H9 (cell line): ENCODE measurements around the gene TBC1D7. TPM values are rescaled to one million over a fixed set of nuclear protein-coding genes. Genes with fewer than 3 reads are reported as not detected.

ENCODE experiments used
- DNase-seq: peaks from one replicate; pipeline ENCODE4 v3.0.0-alpha.2; 2017
- H2AFZ ChIP-seq: one replicate; pipeline ENCODE4 v1.6.1; 2013; ENCODE audit warnings: mild to moderate bottlenecking, low read length, control low read depth, moderate library complexity
- H2AK5ac ChIP-seq: 2 replicates; pipeline ENCODE4 v1.6.1; 2013; ENCODE audit warnings: low read length, control low read depth, mixed read lengths; ENCODE audit not compliant: insufficient read length
- H2BK120ac ChIP-seq: one replicate; pipeline ENCODE4 v1.6.1; 2013; ENCODE audit warnings: low read depth, mild to moderate bottlenecking, low read length, control low read depth, inconsistent platforms; ENCODE audit not compliant: poor library complexity, severe bottlenecking
- H2BK12ac ChIP-seq: 2 replicates; pipeline ENCODE4 v1.6.1; 2013; ENCODE audit warnings: low read length, control low read depth, mixed read lengths, low read depth; ENCODE audit not compliant: insufficient read length
- H2BK15ac ChIP-seq: 2 replicates; pipeline ENCODE4 v1.6.1; 2013; ENCODE audit warnings: low read depth, low read length, control low read depth
- H2BK20ac ChIP-seq: one replicate; pipeline ENCODE4 v1.6.1; 2013; ENCODE audit warnings: low read depth, mild to moderate bottlenecking, low read length, control low read depth, inconsistent platforms; ENCODE audit not compliant: poor library complexity, severe bottlenecking
- H2BK5ac ChIP-seq: 2 replicates; pipeline ENCODE4 v1.6.1; 2013; ENCODE audit warnings: low read length, control low read depth, mixed read lengths; ENCODE audit not compliant: insufficient read length
- H3K14ac ChIP-seq: 2 replicates; pipeline ENCODE4 v1.6.1; 2013; ENCODE audit warnings: low read length, control low read depth; ENCODE audit not compliant: insufficient read depth
- H3K18ac ChIP-seq: 2 replicates; pipeline ENCODE4 v1.6.1; 2013; ENCODE audit warnings: low read depth, mild to moderate bottlenecking, mixed read lengths, low read length, control low read depth; ENCODE audit not compliant: insufficient read length
- H3K23ac ChIP-seq: 2 replicates; pipeline ENCODE4 v1.6.1; 2013; ENCODE audit warnings: low read length, control low read depth, mixed read lengths, low read depth; ENCODE audit not compliant: insufficient read length
- H3K23me2 ChIP-seq: 2 replicates; pipeline ENCODE4 v1.6.1; 2013; ENCODE audit warnings: low read depth, mild to moderate bottlenecking, mixed read lengths, low read length, control low read depth; ENCODE audit not compliant: insufficient read length, poor library complexity, severe bottlenecking
- H3K27ac ChIP-seq: 2 replicates; pipeline ENCODE4 v1.5.1; 2013; ENCODE audit warnings: low read length, control low read depth, mixed read lengths, low read depth; ENCODE audit not compliant: insufficient read length
- H3K27me3 ChIP-seq: 2 replicates; pipeline ENCODE4 v1.6.1; 2013; ENCODE audit warnings: low read length, control low read depth, inconsistent platforms; ENCODE audit not compliant: insufficient read depth
- H3K4ac ChIP-seq: 2 replicates; pipeline ENCODE4 v1.6.1; 2013; ENCODE audit warnings: low read depth, mild to moderate bottlenecking, control low read depth, inconsistent platforms, low read length, moderate library complexity
- H3K4me1 ChIP-seq: 2 replicates; pipeline ENCODE4 v1.6.1; 2013; ENCODE audit warnings: low read length, control low read depth, inconsistent platforms; ENCODE audit not compliant: insufficient read depth
- H3K4me2 ChIP-seq: 2 replicates; pipeline ENCODE4 v1.6.1; 2013; ENCODE audit warnings: low read length, control low read depth, mixed read lengths; ENCODE audit not compliant: insufficient read length, insufficient read depth
- H3K56ac ChIP-seq: 2 replicates; pipeline ENCODE4 v1.6.1; 2013; ENCODE audit warnings: low read depth, mild to moderate bottlenecking, mixed read lengths, low read length, control low read depth; ENCODE audit not compliant: insufficient read length
- H3K79me1 ChIP-seq: 2 replicates; pipeline ENCODE4 v1.6.1; 2013; ENCODE audit warnings: low read depth, mild to moderate bottlenecking, moderate library complexity, low read length, control low read depth, inconsistent platforms; ENCODE audit not compliant: insufficient read depth, poor library complexity, severe bottlenecking
- H3K79me2 ChIP-seq: 2 replicates; pipeline ENCODE4 v1.6.1; 2013; ENCODE audit warnings: low read length, control low read depth, inconsistent platforms; ENCODE audit not compliant: insufficient read depth
- H3K9ac ChIP-seq: 2 replicates; pipeline ENCODE4 v1.6.1; 2013; ENCODE audit warnings: low read length, control low read depth, mixed read lengths; ENCODE audit not compliant: insufficient read length; ENCODE audit errors: extremely low read depth
- H3K9me3 ChIP-seq: one replicate; pipeline ENCODE4 v1.6.1; 2013; ENCODE audit warnings: low read depth, low read length, inconsistent platforms; ENCODE audit not compliant: control insufficient read depth
- H3T11ph ChIP-seq: one replicate; pipeline ENCODE4 v1.6.1; 2013; ENCODE audit warnings: mild to moderate bottlenecking, low read length, control low read depth, inconsistent platforms
- H4K20me1 ChIP-seq: one replicate; pipeline ENCODE4 v1.6.1; 2013; ENCODE audit not compliant: control insufficient read depth, insufficient read length, insufficient read depth
- H4K5ac ChIP-seq: 2 replicates; pipeline ENCODE4 v1.6.1; 2013; ENCODE audit warnings: low read depth, mild to moderate bottlenecking, mixed read lengths, low read length, control low read depth; ENCODE audit not compliant: insufficient read length
- H4K8ac ChIP-seq: replicated peaks from 2 replicates; pipeline ENCODE4 v1.6.1; 2013; ENCODE audit warnings: low read length, control low read depth, mixed read lengths, low read depth; ENCODE audit not compliant: insufficient read length
- H4K91ac ChIP-seq: 2 replicates; pipeline ENCODE4 v1.6.1; 2013; ENCODE audit warnings: low read depth, mild to moderate bottlenecking, moderate library complexity, mixed read lengths, low read length, control low read depth; ENCODE audit not compliant: insufficient read length
- H3K27ac Mint-ChIP-seq, 3 experiments: 2 replicates in 2 of 3; 3 replicates in 1 of 3; pipeline ENCODE4 v1.8.0; 2020 to 2021; ENCODE audit warnings: mixed read lengths in 3 of 3, mild to moderate bottlenecking in 1 of 3, moderate library complexity in 1 of 3
- H3K27me3 Mint-ChIP-seq: 2 replicates; pipeline ENCODE4 v1.8.0; 2021; ENCODE audit warnings: low read depth, mild to moderate bottlenecking, moderate library complexity, mixed read lengths
- H3K36me3 Mint-ChIP-seq, 3 experiments: 2 replicates in 2 of 3; 3 replicates in 1 of 3; pipeline ENCODE4 v1.8.0; 2020 to 2021; ENCODE audit warnings: low read depth in 3 of 3, mixed read lengths in 3 of 3; ENCODE audit not compliant: insufficient read depth in 1 of 3
- H3K4me1 Mint-ChIP-seq, 2 experiments: 2 replicates each; pipeline ENCODE4 v1.8.0; 2020; ENCODE audit warnings: mixed read lengths in 2 of 2
- H3K4me3 Mint-ChIP-seq, 2 experiments: 2 replicates in 1 of 2; 3 replicates in 1 of 2; pipeline ENCODE4 v1.8.0; 2020 to 2021; ENCODE audit warnings: mild to moderate bottlenecking in 2 of 2, mixed read lengths in 2 of 2, moderate library complexity in 1 of 2
- H3K9me3 Mint-ChIP-seq, 2 experiments: 2 replicates in 1 of 2; 3 replicates in 1 of 2; pipeline ENCODE4 v1.8.0; 2020; ENCODE audit warnings: mild to moderate bottlenecking in 2 of 2, mixed read lengths in 2 of 2, moderate library complexity in 1 of 2
- CTCF ChIP-seq: fragments of 200-600 bp; sonication (generic); conservative IDR thresholded peaks from 3 replicates; pipeline ENCODE4 v1.8.0; 2021; ENCODE audit warnings: antibody characterized with exemption, mild to moderate bottlenecking
- WGBS: extraction: QIAGEN DNeasy Blood & Tissue Kit; methylation state at CpG from one replicate; pipeline ENCODE4 v1.1.7; 2013; ENCODE audit warnings: missing lambda C conversion rate, low lambda C conversion rate, mixed read lengths; ENCODE audit not compliant: insufficient read length; ENCODE audit errors: extremely low coverage; 5-methylcytosine and 5-hydroxymethylcytosine counted together
- total RNA-seq: library from RNA; stranded (reverse); gene quantifications from 2 replicates; pipeline ENCODE4 v1.2.1, GENCODE V29; 2021

The TBC1D7 gene
- total RNA-seq, 1 experiment from 2014 or later, result 33.9 TPM

- no peak overlapping the region for H2BK20ac ChIP-seq
- H3K79me2 ChIP-seq, result no peaks in the 10 kb centered on the region
- no peak overlapping the region for H2BK5ac ChIP-seq
- no peaks in the 10 kb centered on the region for H3K27me3 ChIP-seq
- H2BK15ac ChIP-seq, result no peak overlapping the region
- TF ChIP-seq CTCF, result no peak
- H2BK120ac ChIP-seq, result no peak overlapping the region
- Mint-ChIP-seq H3K4me3 (no peak overlapping the region), H3K9me3 (no peaks in the 10 kb centered on the region), H3K36me3 (peaks cover 26 to 68% (median 53%) of the 10 kb centered on the region in 3 experiments; a peak in 6 of 7 replicates), H3K4me1 (peaks cover 0 to 3% of the 10 kb centered on the region in 2 experiments; a peak in 1 of 4 replicates), H3K27me3 (no peaks in the 10 kb centered on the region), H3K27ac (no peak overlapping the region; a peak in 1 of 7 replicates)
- no peak overlapping the region for H4K8ac ChIP-seq
- no peak overlapping the region for H3K4me2 ChIP-seq
- H3K9me3 ChIP-seq, result no peaks in the 10 kb centered on the region
- H3K9ac ChIP-seq, result no peak overlapping the region
- no peak overlapping the region for H3K18ac ChIP-seq
- H3K4ac ChIP-seq, result no peak overlapping the region
- no peak for DNase-seq
- no peak overlapping the region for H3K56ac ChIP-seq
- no peak overlapping the region for H4K91ac ChIP-seq
- no peaks in the 10 kb centered on the region for H3K4me1 ChIP-seq
- no CpG with 5 or more reads among the region's 11 CpGs for WGBS
- no peak overlapping the region for H2AFZ ChIP-seq
- no peak overlapping the region for H3K14ac ChIP-seq
- H2BK12ac ChIP-seq, result no peak overlapping the region
- H2AK5ac ChIP-seq, result no peak overlapping the region
- no peak overlapping the region for H3K23ac ChIP-seq
- H4K20me1 ChIP-seq, result no peaks in the 10 kb centered on the region
- no peak overlapping the region for H3K27ac ChIP-seq
- H3T11ph ChIP-seq, result no peak overlapping the region
- no peaks in the 10 kb centered on the region for H3K79me1 ChIP-seq
- no peak overlapping the region for H4K5ac ChIP-seq
- no peaks in the 10 kb centered on the region for H3K23me2 ChIP-seq
Measured at GRCh38 chr6:13295576-13295975, 32.8 kb downstream of the TBC1D7 start.
